ENCODE results near the gene ZNF451.
A peak's percentile ranks its signal among the peaks of the same experiment; 100 is the strongest.
"Not testable (repeated sequence)": the region's sequence is repeated elsewhere in the genome, so short reads cannot be mapped to it uniquely, and the experiment has no call there.

The ZNF451 gene

DNA sequence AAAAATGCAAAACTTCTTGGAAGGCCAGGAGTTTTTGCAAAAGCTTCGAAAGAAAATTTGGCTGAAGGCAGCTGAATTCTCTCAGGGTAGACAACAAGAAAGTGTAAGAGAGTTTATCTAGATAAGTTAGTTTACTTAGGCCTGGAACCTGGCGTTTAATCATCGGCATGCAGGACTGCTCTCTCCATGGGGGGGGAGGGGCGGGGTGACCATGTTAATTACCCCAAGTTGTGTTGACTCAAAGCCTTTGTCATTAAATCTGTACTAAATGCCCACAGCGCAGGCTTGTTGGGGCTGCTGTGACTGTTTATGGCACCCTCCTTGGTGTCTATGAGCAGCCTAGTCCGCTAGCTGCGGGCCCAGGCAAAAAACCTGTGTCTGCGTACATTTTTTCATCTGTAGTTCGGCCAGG lies 20.1 kb upstream of the ZNF451 start:
- H3K27me3 ChIP-seq (ENCODE audit: control insufficient read depth in 1 of 2, insufficient read depth in 2 of 2, low read length in 2 of 2): no peaks in the 10 kb centered on the region
- no peaks in the 10 kb centered on the region for H3K9me3 ChIP-seq (ENCODE audit: low read length)

GRCh38 chr6:57072108-57072507 lies 17.9 kb upstream of the ZNF451 start:
- Histone ChIP-seq H3K4me1 (ENCODE audit: insufficient read depth, low read length) (no peaks in the 10 kb centered on the region), H3K4me3 (ENCODE audit: low read depth in 1 of 2, low read length in 2 of 2) (no peak overlapping the region)

More for the DNA sequence above, 20.1 kb upstream of the ZNF451 start:
- Histone ChIP-seq H3K4me3 (ENCODE audit: low read depth in 1 of 2, low read length in 2 of 2) (no peak overlapping the region), H3K36me3 (ENCODE audit: insufficient read depth, low read length) (peaks cover 7% of the 10 kb centered on the region), H3K4me1 (ENCODE audit: insufficient read depth, low read length) (no peaks in the 10 kb centered on the region), H3K27ac (ENCODE audit: low read depth, low read length) (no peak overlapping the region), H3K9ac (ENCODE audit: low read length) (no peak overlapping the region)

DNA sequence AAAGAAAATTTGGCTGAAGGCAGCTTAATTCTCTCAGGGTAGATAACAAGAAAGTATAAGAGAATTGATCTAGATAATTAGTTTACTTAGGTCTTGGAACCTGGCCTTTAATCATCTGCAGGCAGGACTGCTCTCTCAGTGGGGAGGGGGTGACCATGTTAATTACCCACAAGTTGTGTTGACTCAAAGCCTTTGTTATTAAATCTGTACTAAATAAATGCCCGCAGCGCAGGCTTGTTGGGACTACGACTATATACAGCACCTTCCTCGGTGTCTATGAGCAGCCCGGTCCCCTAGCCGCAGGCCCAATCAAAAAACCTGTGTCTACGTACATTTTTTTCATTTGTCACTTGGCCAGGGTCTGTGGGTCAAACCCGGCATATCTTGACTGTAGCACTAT lies 15.6 kb upstream of the ZNF451 start:
- H3K9ac ChIP-seq (ENCODE audit: low read length): no peak overlapping the region
- H3K9me3 ChIP-seq (ENCODE audit: low read length): no peaks in the 10 kb centered on the region
- no peaks in the 10 kb centered on the region for H3K4me1 ChIP-seq (ENCODE audit: insufficient read depth, low read length)
- H3K27me3 ChIP-seq (ENCODE audit: control insufficient read depth in 1 of 2, insufficient read depth in 2 of 2, low read length in 2 of 2): no peaks in the 10 kb centered on the region
- peaks cover 10% of the 10 kb centered on the region for H3K36me3 ChIP-seq (ENCODE audit: insufficient read depth, low read length)
- H3K4me3 ChIP-seq (ENCODE audit: low read depth in 1 of 2, low read length in 2 of 2): no peak overlapping the region
- H3K27ac ChIP-seq (ENCODE audit: low read depth, low read length): no peak overlapping the region

More at GRCh38 chr6:57072108-57072507, 17.9 kb upstream of the ZNF451 start:
- no peak overlapping the region for H3K27ac ChIP-seq (ENCODE audit: low read depth, low read length)
- no peak overlapping the region for H3K9ac ChIP-seq (ENCODE audit: low read length)
- no peaks in the 10 kb centered on the region for H3K27me3 ChIP-seq (ENCODE audit: control insufficient read depth in 1 of 2, insufficient read depth in 2 of 2, low read length in 2 of 2)
- no peaks in the 10 kb centered on the region for H3K9me3 ChIP-seq (ENCODE audit: low read length)
- H3K36me3 ChIP-seq (ENCODE audit: insufficient read depth, low read length): peaks cover 10% of the 10 kb centered on the region

DNA sequence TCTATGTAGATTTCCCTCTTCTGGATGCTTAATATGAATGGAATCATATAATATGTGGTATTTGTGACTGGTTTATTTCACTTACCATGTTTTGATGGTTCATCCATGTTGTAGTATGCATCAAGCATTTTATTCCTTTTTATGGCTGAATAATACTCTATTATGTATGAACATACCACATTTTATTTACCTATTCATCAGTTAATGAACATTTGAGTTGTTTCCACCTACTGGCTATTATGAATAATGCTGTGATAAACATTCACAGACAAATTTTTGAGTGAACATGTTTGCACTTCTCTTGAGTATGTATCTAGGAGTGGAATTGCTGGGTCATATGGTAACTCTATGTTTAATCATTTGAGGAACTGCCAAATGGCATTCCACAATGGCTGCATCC lies 14.9 kb upstream of the ZNF451 start:
- no peaks in the 10 kb centered on the region for H3K4me1 ChIP-seq (ENCODE audit: insufficient read depth, low read length)
- no peaks in the 10 kb centered on the region for H3K9me3 ChIP-seq (ENCODE audit: low read length)
- peaks cover 10% of the 10 kb centered on the region for H3K36me3 ChIP-seq (ENCODE audit: insufficient read depth, low read length)
- H3K27me3 ChIP-seq (ENCODE audit: control insufficient read depth in 1 of 2, insufficient read depth in 2 of 2, low read length in 2 of 2): no peaks in the 10 kb centered on the region
- no peak overlapping the region for H3K9ac ChIP-seq (ENCODE audit: low read length)
- no peak overlapping the region for H3K27ac ChIP-seq (ENCODE audit: low read depth, low read length)
- H3K4me3 ChIP-seq (ENCODE audit: low read depth in 1 of 2, low read length in 2 of 2): no peak overlapping the region

- H3K36me3 ChIP-seq (ENCODE audit: insufficient read depth, low read length): peaks cover 8% of the 10 kb centered on the region
- no peaks in the 10 kb centered on the region for H3K27me3 ChIP-seq (ENCODE audit: control insufficient read depth in 1 of 2, insufficient read depth in 2 of 2, low read length in 2 of 2)
- H3K4me1 ChIP-seq (ENCODE audit: insufficient read depth, low read length): no peaks in the 10 kb centered on the region
- no peak overlapping the region for H3K9ac ChIP-seq (ENCODE audit: low read length)
- H3K27ac ChIP-seq (ENCODE audit: low read depth, low read length): no peak overlapping the region
- no peaks in the 10 kb centered on the region for H3K9me3 ChIP-seq (ENCODE audit: low read length)
- no peak overlapping the region for H3K4me3 ChIP-seq (ENCODE audit: low read depth in 1 of 2, low read length in 2 of 2)
Observed at GRCh38 chr6:57078531-57079207, 11.3 kb upstream of the ZNF451 start.

- Histone ChIP-seq H3K9me3 (ENCODE audit: low read length) (no peaks in the 10 kb centered on the region), H3K9ac (ENCODE audit: low read length) (no peak overlapping the region), H3K27ac (ENCODE audit: low read depth, low read length) (no peak overlapping the region), H3K27me3 (ENCODE audit: control insufficient read depth in 1 of 2, insufficient read depth in 2 of 2, low read length in 2 of 2) (no peaks in the 10 kb centered on the region), H3K4me1 (ENCODE audit: insufficient read depth, low read length) (no peaks in the 10 kb centered on the region), H3K36me3 (ENCODE audit: insufficient read depth, low read length) (no peaks in the 10 kb centered on the region), H3K4me3 (ENCODE audit: low read depth in 1 of 2, low read length in 2 of 2) (no peak overlapping the region)
Observed at GRCh38 chr6:57085471-57085870, 4.5 kb upstream of the ZNF451 start.

- Histone ChIP-seq H3K4me3 (ENCODE audit: low read depth in 1 of 2, low read length in 2 of 2) (no peak overlapping the region), H3K9ac (ENCODE audit: low read length) (no peak overlapping the region), H3K27ac (ENCODE audit: low read depth, low read length) (no peak overlapping the region), H3K9me3 (ENCODE audit: low read length) (no peaks in the 10 kb centered on the region), H3K4me1 (ENCODE audit: insufficient read depth, low read length) (peaks cover 6% of the 10 kb centered on the region), H3K27me3 (ENCODE audit: control insufficient read depth in 1 of 2, insufficient read depth in 2 of 2, low read length in 2 of 2) (no peaks in the 10 kb centered on the region), H3K36me3 (ENCODE audit: insufficient read depth, low read length) (peaks cover 3% of the 10 kb centered on the region)
Observed at GRCh38 chr6:57086843-57087242, 3.1 kb upstream of the ZNF451 start.

- no peaks in the 10 kb centered on the region for H3K27me3 ChIP-seq (ENCODE audit: control insufficient read depth in 1 of 2, insufficient read depth in 2 of 2, low read length in 2 of 2)
Observed at GRCh38 chr6:57087916-57088315, 2.1 kb upstream of the ZNF451 start.

DNA sequence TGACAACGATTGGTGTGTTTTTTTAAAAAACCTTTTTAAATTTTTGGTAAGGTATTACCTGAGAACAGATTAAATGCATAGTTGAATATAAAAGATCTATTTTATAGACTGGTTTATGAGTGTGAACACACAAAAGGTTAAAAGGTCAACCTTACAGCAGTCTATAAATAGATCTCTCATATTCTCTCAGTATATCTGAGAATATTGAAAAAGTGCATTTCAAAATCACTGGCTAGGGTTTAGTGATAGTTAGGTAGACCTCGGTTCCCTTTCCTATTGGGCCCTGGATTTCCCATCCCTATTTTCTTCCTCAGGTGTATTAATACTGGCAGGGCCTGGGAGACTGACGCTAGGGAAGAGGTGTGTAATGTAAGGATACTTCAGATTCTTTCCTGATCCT lies 723 bp upstream of the ZNF451 start:
- H3K36me3 ChIP-seq (ENCODE audit: insufficient read depth, low read length): peaks cover 5% of the 10 kb centered on the region
- H3K27me3 ChIP-seq (ENCODE audit: control insufficient read depth in 1 of 2, insufficient read depth in 2 of 2, low read length in 2 of 2): no peaks in the 10 kb centered on the region
- peak overlapping the region; percentile 42 to 55 for H3K4me3 ChIP-seq (ENCODE audit: low read depth in 1 of 2, low read length in 2 of 2)
- H3K27ac ChIP-seq (ENCODE audit: low read depth, low read length): no peak overlapping the region
- peaks cover 26% of the 10 kb centered on the region for H3K4me1 ChIP-seq (ENCODE audit: insufficient read depth, low read length)
- H3K9ac ChIP-seq (ENCODE audit: low read length): peak overlapping the region; percentile 19
- no peaks in the 10 kb centered on the region for H3K9me3 ChIP-seq (ENCODE audit: low read length)

More at GRCh38 chr6:57087916-57088315, 2.1 kb upstream of the ZNF451 start:
- Histone ChIP-seq H3K4me3 (ENCODE audit: low read depth in 1 of 2, low read length in 2 of 2) (no peak overlapping the region), H3K4me1 (ENCODE audit: insufficient read depth, low read length) (peaks cover 16% of the 10 kb centered on the region), H3K9me3 (ENCODE audit: low read length) (no peaks in the 10 kb centered on the region), H3K36me3 (ENCODE audit: insufficient read depth, low read length) (peaks cover 5% of the 10 kb centered on the region), H3K9ac (ENCODE audit: low read length) (no peak overlapping the region), H3K27ac (ENCODE audit: low read depth, low read length) (no peak overlapping the region)

DNA sequence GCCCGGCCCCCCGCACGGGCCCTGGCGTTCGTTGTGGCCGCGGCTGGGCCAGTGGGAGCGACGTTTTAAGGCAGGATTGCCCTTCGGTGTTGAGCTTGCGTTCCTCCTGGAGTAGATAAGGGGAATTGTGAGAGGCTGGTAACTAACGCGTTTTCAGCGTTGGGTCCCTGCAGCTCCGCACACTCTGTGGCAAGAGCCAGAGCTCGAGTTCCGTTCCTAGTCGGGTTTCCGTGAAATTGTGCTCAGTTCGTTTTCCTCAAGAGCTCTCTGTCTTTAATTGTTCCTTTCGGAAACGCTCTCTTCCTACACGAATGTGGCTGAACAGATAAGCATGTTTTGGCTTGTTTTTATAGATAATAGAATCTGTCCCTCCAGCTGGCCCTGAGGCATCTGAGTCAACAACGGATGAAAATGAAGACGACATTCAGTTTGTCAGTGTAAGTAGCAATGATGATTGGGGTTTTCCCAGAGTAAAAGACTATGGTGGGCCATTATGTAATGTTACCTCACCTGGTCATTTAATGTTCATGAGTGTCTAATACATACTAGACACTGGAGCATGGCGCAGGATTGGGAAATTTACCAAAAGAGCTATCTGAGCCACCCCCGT lies 575 bp downstream of the ZNF451 start:
- peaks cover 36% of the 10 kb centered on the region for H3K4me1 ChIP-seq (ENCODE audit: insufficient read depth, low read length)
- not testable (repeated sequence) for H3K9me3 ChIP-seq (ENCODE audit: low read length); H3K27me3 ChIP-seq (ENCODE audit: control insufficient read depth in 1 of 2, insufficient read depth in 2 of 2, low read length in 2 of 2); H3K36me3 ChIP-seq (ENCODE audit: insufficient read depth, low read length); H3K27ac ChIP-seq (ENCODE audit: low read depth, low read length); H3K9ac ChIP-seq (ENCODE audit: low read length)
- H3K4me3 ChIP-seq (ENCODE audit: low read depth in 1 of 2, low read length in 2 of 2): peak overlapping the region in 1 of 2 donors; percentile 55

- not testable (repeated sequence) for H3K4me3 ChIP-seq (ENCODE audit: low read depth in 1 of 2, low read length in 2 of 2); H3K9me3 ChIP-seq (ENCODE audit: low read length); H3K36me3 ChIP-seq (ENCODE audit: insufficient read depth, low read length); H3K27me3 ChIP-seq (ENCODE audit: control insufficient read depth in 1 of 2, insufficient read depth in 2 of 2, low read length in 2 of 2)
- Histone ChIP-seq H3K4me1 (ENCODE audit: insufficient read depth, low read length) (peaks cover 39% of the 10 kb centered on the region), H3K27ac (ENCODE audit: low read depth, low read length) (peak overlapping the region; percentile 58), H3K9ac (ENCODE audit: low read length) (peak overlapping the region; percentile 24)
Observed at GRCh38 chr6:57091375-57091774, 1.4 kb downstream of the ZNF451 start.

DNA sequence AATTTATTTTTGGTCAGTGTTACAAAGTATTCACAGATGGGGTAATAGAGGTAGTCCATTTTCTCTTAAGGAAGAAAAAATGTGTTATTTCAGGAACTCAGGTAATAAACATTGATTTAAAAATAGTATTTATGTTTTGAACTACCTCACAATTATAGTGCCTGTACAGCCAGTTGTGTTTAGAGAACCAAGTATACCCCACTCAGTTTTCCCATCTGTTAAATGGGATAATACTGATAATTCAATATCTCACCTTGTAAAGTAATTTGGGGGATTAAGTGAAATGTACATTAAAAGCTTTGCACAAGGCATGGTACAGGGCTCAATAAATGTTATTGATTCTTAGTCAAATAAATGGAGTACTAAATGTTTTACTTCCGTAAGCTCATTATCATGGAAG lies 4.7 kb downstream of the ZNF451 start:
- peaks cover 51% of the 10 kb centered on the region for H3K4me1 ChIP-seq (ENCODE audit: insufficient read depth, low read length)

More for the DNA sequence above, 4.7 kb downstream of the ZNF451 start:
- Histone ChIP-seq H3K27me3 (ENCODE audit: control insufficient read depth in 1 of 2, insufficient read depth in 2 of 2, low read length in 2 of 2) (no peaks in the 10 kb centered on the region), H3K36me3 (ENCODE audit: insufficient read depth, low read length) (peaks cover 23% of the 10 kb centered on the region), H3K4me3 (ENCODE audit: low read depth in 1 of 2, low read length in 2 of 2) (no peak overlapping the region), H3K9ac (ENCODE audit: low read length) (no peak overlapping the region), H3K27ac (ENCODE audit: low read depth, low read length) (no peak overlapping the region), H3K9me3 (ENCODE audit: low read length) (no peaks in the 10 kb centered on the region)
